Liver (tissue), 3 donors: ENCODE measurements around the gene HEATR5B.
"Not testable (repeated sequence)": the region's sequence is repeated elsewhere in the genome, so short reads cannot be mapped to it uniquely, and the experiment has no call there.

ENCODE experiments used
- RAD21 ChIP-seq, 2 donors: IDR thresholded peaks; 2 replicates each; pipeline ENCODE4 v1.6.1; 2016; ENCODE audit warnings: antibody characterized with exemption in 2 of 2, mild to moderate bottlenecking in 2 of 2
- TAF1 ChIP-seq: conservative IDR thresholded peaks from 2 replicates; pipeline ENCODE4 v1.6.1; 2016; ENCODE audit warnings: antibody characterized with exemption, mild to moderate bottlenecking
- TF ChIP-seq, protein P1 (sequence below): fragments of 150-350 bp; IDR thresholded peaks from 2 replicates; pipeline ENCODE4 v1.5.1; 2017; ENCODE audit warnings: improper control_type of control experiment, low read depth, low read length; ENCODE audit not compliant: missing input control
- TF ChIP-seq, protein P2 (sequence below): IDR thresholded peaks from 2 replicates; pipeline ENCODE4 v1.6.1; 2016; ENCODE audit warnings: antibody characterized with exemption
- donor health status: healthy.
- donor health status: healthy.

DNA sequence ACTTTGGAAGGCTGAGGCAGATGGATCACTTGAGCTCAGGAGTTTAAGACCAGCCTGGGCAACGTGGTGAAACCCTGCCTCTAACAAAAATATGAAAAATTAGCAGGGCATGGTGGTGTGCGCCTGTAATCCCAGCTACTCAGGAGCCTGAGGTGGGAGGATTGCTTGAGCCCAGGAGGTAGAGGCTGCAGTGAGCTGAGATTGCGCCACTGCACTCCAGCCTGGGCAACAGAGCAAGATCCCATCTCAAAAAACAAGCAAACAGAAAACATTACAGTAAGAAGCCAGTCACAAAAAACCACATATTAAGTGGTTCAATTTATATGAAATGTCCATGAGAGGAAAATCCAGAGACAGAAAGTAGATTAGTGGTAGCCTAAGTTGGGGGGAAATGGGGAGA, 105.2 kb downstream of the HEATR5B start:
- TF ChIP-seq, protein P1, sequence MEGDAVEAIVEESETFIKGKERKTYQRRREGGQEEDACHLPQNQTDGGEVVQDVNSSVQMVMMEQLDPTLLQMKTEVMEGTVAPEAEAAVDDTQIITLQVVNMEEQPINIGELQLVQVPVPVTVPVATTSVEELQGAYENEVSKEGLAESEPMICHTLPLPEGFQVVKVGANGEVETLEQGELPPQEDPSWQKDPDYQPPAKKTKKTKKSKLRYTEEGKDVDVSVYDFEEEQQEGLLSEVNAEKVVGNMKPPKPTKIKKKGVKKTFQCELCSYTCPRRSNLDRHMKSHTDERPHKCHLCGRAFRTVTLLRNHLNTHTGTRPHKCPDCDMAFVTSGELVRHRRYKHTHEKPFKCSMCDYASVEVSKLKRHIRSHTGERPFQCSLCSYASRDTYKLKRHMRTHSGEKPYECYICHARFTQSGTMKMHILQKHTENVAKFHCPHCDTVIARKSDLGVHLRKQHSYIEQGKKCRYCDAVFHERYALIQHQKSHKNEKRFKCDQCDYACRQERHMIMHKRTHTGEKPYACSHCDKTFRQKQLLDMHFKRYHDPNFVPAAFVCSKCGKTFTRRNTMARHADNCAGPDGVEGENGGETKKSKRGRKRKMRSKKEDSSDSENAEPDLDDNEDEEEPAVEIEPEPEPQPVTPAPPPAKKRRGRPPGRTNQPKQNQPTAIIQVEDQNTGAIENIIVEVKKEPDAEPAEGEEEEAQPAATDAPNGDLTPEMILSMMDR = not testable (repeated sequence)
- not testable (repeated sequence) for TF ChIP-seq TAF1; RAD21 (IDR thresholded peaks at IDR 0.05)
- TF ChIP-seq, protein P2, sequence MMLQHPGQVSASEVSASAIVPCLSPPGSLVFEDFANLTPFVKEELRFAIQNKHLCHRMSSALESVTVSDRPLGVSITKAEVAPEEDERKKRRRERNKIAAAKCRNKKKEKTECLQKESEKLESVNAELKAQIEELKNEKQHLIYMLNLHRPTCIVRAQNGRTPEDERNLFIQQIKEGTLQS = not testable (repeated sequence)
